VCaP (cell line): ENCODE measurements around the gene TSNAXIP1.
A peak's percentile ranks its signal among the peaks of the same experiment; 100 is the strongest.

ENCODE experiments used
- H3K27ac ChIP-seq: fragments of 450-650 bp; 2 replicates; pipeline ENCODE4 v1.5.1; 2017
- TF ChIP-seq, protein P1 (sequence below): fragments of 450-650 bp; conservative IDR thresholded peaks from 2 replicates; pipeline ENCODE4 v1.5.1; 2017; ENCODE audit warnings: mild to moderate bottlenecking, moderate library complexity

The TSNAXIP1 gene

DNA sequence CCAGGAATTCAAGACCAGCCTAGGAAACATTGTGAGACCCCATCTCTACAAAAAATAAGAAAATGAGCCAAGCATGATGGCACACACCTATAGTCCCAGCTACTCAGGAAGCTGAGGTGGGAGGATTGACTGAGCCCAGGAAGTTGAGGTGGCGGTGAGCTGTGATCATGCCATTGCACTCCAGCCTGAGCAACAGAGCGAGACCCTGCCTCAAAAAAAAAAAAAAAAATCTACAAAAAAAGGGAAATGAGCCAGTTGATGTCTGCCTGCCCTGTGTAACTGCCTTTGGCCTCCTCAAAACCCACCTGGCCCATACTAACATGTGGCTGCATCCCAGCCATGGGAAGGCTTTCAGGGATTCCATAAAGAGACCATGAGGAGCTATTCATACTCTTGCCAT lies 4.8 kb upstream of the TSNAXIP1 start:
- H3K27ac ChIP-seq: no peak overlapping the region

DNA sequence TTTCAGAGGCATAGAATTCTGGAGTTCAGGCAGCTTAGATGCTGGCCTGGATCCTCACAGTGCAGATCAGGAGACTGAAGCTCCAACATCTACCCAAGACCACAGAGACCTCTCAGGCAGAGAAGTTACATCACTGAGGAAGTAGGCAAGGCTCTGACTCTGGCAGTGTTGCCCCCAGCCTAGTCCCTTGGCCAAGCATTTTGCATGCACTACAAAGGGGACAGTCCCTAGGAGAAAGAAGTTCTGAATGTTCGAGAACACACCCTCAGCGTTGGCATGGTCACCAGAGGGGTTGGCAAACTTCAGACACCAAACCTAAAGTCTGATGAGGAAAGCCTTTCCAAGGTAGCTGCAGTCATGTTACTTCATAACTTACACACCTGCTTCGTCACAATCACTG lies 2.8 kb upstream of the TSNAXIP1 start:
- H3K27ac ChIP-seq: peak overlapping the region; percentile 76; the same call in 1 of the 2 replicates
- TF ChIP-seq, protein P1, sequence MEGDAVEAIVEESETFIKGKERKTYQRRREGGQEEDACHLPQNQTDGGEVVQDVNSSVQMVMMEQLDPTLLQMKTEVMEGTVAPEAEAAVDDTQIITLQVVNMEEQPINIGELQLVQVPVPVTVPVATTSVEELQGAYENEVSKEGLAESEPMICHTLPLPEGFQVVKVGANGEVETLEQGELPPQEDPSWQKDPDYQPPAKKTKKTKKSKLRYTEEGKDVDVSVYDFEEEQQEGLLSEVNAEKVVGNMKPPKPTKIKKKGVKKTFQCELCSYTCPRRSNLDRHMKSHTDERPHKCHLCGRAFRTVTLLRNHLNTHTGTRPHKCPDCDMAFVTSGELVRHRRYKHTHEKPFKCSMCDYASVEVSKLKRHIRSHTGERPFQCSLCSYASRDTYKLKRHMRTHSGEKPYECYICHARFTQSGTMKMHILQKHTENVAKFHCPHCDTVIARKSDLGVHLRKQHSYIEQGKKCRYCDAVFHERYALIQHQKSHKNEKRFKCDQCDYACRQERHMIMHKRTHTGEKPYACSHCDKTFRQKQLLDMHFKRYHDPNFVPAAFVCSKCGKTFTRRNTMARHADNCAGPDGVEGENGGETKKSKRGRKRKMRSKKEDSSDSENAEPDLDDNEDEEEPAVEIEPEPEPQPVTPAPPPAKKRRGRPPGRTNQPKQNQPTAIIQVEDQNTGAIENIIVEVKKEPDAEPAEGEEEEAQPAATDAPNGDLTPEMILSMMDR: no peak

More for the DNA sequence above, 4.8 kb upstream of the TSNAXIP1 start:
- TF ChIP-seq, protein P1: no peak

DNA sequence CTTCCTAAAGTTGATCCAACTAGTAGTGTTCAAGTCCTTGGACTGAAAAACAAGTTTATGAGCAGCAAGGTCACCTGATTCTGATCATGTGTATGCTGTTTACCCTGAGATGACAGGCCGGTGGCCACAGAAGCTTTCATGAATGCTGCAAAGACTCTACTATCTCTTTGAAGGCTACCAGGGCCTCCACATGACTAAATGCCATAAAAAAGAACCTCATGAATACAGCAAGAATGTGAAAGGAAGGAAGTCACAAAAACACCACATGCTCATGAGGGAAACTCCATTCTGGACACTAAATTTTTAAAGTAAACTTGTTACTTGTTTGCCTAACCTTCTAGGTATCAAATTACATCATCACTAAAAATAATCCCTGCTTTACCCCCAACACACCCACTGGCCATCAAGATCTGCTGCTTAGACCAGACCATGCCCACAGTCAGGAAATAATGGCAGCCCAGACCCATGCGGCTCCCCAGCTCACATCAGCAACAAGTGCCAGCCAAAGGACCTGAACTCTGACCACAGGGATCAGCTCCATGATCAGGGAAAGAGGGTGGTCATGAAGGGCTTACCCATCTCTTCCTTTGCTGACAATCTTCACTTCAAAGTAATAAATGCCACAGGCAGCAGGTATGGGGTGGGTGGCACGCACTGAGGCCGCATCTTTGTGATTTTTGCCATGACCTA lies 1.7 kb upstream of the TSNAXIP1 start:
- peak overlapping the region; percentile 76 for H3K27ac ChIP-seq
- TF ChIP-seq, protein P1: no peak

DNA sequence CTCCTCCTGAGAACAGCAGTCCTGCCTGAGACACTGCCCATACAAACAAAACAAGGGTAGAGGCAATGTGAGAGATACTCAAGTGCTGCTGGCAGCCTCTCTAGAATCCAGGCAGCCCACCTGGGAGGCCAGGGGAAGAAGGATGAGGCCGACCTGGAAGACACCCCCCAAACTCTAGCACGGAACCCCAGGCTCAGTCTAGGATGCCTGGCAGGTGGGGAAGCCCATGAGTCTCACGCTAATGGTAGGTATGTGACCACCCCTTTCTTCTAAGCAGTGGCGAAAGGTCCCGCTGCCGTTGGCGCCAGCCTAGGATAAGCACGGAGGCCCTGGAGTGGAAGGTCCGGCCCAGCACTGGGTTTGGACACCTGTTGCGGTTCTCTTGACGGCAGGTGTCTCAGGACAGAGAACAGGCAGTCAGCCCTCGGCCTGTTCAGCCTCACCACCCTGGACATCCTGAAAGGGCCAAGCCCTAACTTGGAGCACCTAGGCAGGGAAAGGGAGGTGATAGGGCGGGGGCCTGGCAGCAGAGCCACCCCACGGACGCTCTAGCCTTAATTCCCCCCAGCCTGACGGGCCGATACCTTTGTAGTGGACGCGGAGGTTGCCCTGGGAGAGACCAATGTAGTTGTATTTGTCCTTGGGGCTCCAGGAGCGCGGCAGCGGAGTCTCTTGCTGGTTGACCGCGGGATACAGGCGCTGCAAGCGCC lies 816 bp upstream of the TSNAXIP1 start:
- H3K27ac ChIP-seq: peak overlapping the region; percentile 76
- TF ChIP-seq, protein P1: no peak

DNA sequence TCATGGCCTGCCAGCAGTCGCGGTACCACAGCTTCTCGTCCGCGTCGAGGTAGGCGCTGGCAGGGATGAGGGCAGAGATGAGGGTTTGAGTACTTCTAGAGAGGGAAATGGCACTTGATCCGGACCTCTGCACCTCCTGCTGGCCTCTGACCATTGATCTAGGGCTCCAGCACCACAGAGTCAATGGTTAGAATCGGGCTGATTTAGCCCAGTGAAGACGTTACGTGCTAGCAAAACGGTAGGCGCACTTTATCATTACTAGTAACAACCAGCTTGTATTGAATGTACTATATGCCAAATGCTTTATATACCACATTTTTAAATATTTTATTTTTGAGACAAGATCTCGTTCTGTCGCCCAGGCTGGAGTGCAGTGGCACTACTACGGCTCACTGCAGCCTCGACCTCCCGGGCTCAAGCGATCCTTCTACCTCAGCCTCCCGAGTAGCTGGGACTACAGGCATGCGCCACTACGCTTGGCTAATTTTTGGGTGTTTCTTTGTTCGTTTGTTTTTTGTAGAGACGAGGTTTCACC lies 526 bp downstream of the TSNAXIP1 start:
- TF ChIP-seq, protein P1: no peak
- peak overlapping the region; percentile 76 for H3K27ac ChIP-seq

DNA sequence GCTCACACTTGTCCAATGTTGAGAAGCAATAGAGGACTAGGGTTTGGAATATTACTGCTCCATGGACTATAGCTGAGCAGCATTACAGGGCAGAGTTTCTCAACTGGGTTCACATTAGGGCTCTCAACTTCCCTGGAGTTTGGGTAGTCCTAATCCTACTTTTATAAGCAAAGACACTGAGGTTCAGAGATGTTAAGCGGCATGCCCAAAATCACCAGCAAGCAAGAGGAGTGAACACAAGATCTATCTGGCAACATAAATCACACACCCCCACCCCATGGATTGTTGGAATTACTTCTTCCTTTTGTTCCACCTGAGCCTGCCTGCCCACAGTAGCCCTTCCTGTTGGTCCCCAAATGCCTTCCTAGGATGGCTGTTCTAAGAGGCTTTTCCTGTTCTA lies 5.2 kb downstream of the TSNAXIP1 start:
- TF ChIP-seq, protein P1: no peak
- no peak overlapping the region for H3K27ac ChIP-seq

DNA sequence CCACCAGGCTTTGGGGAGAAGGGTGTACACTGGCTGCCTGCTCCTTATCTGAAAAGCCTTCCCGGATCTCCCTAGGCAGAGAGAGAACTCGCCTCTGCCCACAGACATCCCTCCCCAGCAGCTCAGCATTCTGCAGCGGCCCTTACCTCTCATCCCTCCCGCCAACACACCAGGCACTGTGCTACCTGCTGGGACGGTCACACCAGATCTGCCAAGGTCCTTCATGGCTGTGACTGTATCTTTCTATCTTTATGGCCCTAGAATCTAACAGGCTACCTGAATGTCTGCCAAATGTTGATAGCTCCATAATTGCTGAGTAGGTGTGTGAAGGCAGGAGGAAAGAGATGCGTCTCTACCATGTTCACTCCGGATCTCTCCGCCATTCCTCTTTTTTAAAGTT lies 7.9 kb downstream of the TSNAXIP1 start:
- TF ChIP-seq, protein P1: no peak
- 0 out of 2 replicates have a peak overlapping the region, but pooled peaks have one; percentile 2 for H3K27ac ChIP-seq
